ENCODE data around the gene ZFHX3.

ZFHX3 gene

GRCh38 chr16:73068541-73069401 is 20.8 kb upstream of the ZFHX3 start:
- no peak for DNase-seq

GRCh38 chr16:73067671-73068540 is 20.0 kb upstream of the ZFHX3 start:
- no peak for DNase-seq

- no peak for DNase-seq
These were observed 19.2 kb upstream of the ZFHX3 start for GRCh38 chr16:73066927-73067670.

DNA sequence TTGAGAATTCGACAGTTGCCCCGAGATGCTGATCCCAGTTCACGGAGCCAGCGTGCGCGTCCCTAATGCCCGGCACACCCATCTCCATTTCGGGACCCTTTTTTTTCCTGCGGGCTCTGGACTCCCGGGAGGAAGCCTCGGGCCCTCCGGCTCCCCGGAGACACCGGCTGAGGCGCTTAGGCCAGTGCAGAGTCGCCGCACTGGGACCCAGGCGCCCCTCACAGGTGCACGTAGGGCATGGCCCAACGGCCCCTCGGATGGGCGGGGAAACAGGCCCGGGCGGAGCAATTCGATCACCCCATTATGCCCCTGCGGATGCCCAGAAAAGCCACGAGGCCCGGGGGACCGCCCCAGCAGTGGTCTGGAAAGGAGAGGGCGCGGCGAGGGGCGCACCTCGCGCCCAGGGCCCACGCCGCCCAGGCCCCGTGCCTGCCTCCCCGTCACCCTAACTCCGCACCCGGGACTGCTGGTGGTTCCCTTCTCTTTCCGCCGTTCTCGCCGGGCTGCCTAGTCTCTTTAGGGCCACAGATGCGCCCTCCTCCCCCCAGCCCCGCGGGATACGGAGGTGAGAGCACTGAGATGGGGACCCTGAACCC is 18.5 kb upstream of the ZFHX3 start:
- DNase-seq = no peak

DNA sequence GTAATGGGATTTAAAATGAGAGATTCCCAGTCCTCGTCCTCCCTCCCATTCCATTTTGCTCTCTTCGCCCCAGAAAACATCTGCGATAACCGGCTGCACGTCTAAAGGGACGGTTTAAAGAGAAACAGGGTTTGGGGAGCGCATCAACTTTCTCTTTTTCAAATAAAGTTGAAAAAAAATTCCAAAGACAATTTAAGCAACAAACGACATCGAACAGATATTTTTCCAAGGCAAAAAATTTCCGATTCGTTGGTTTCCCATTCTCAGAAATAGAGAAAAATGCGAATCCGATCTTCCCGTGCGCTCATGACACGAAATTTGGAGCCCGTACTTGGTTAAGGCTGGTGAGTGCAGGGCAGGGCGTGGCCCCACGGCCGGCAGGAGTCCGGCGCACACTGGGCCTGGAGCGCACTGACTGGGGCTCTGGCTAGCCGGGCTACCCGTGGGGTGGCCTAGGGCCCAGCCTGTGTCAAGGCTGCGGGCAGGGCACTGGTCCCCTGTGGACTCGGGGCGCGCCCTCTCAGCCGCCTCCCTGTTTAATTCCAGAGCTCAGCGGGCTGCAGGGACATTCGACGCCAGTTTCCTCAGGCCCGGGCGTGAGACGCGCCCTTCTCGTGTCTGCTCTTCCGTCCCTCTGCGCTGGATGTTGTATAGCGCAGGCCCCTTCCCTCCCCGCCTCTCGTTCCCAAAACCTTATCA is 17.9 kb upstream of the ZFHX3 start:
- DNase-seq = no peak

DNA sequence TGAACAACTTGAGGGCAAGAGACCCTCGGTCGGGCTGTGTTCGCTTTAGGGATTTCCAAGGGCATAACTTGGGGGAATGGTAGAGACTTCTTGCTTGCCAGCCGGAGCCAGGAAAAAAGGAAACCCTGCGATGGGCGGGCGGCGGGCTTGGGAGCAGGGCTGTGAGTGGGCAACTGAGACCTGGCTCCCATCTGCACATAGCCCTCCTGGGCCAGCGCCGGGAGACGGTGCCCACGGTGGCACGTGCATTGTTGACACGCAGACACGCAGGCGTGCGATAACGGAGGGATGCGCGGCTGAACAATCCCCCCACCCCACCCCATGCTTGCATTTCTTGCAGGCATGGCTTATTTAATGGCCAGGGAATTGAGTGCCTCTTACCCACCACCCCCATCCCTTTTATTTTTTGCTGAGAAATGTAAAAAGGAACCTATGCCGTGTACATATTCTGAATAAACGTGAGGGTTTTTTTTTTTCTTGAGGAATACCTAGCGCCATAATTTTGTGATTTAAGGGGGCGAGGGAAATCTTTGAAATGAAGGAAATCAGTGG is 17.1 kb upstream of the ZFHX3 start:
- no peak for DNase-seq

- no peak for DNase-seq
These were observed 16.5 kb upstream of the ZFHX3 start for GRCh38 chr16:73064212-73064993.

GRCh38 chr16:73063854-73064211 is 15.9 kb upstream of the ZFHX3 start:
- no peak for DNase-seq

GRCh38 chr16:73062743-73063733 is 15.1 kb upstream of the ZFHX3 start:
- DNase-seq = no peak

- no peak for DNase-seq
These were observed 14.2 kb upstream of the ZFHX3 start for GRCh38 chr16:73062001-73062616.

DNA sequence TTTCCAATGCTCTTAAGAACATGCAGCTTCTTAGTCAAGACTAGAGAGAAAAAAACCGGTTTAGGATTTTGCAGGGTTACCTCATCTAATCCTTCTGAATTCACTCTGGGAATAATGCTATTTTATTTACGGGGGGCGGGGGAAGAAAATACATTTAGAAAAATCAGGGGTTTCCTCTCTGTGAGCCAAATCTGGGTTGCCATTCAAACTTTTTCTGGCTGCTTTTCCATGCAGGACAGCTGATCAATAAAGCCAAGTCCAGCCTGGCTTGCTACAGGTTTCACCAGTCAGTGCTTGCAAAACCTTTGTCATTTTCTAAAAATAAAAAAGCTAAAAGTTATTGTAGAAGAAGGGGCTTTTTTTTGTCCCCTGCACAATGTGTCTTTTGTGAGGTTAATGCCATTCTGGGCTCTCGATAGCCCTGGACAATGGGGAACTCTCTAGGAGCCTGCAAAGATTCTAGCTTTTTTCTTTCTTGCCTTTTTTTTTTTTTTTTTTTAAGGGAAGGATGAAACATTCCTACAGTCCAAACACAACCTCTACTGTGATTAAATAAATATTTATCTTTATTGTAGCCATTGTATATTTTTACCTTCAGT is 13.1 kb upstream of the ZFHX3 start:
- no peak for DNase-seq

DNA sequence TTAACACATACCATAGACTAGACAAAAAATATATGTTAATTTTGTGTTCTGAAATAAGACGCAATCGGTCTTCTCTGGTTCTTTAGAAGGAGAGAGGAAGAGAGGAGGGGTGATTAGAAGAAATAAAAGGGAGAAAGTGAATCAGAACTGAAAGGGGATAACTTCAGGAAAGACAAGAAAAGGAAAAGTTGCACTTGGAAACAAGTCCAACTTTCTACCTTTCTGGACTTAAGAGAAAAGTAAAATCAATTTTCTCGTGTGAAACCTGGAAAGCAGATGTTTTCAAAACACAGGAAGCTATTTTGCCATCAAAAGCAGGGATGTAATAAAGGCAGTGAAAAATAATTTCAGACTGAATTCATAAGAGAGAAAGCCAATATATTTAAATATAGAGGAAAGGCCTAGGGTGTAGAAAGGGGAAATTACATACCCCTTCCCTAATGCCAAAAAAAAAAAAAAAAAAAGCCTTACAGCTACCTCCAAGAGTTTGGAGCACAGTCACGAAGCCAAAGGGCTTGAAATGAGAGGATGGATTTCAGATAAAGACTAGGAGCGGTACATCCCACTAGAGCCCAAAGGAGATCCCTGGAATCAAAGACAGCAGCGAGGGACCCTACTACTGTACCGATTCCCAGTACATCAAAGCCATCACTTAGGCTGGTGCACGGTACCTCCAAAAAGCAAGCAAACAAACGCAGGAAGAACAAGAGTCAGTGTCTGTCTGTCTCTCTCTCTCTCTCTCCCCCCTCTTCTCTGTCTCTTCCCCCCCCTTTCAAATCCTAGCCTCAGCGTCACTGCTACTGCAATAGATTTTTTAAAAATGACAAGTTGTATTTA is 12.1 kb upstream of the ZFHX3 start:
- DNase-seq = no peak

GRCh38 chr16:73058616-73059409 is 10.9 kb upstream of the ZFHX3 start:
- DNase-seq = peak; percentile 2

DNA sequence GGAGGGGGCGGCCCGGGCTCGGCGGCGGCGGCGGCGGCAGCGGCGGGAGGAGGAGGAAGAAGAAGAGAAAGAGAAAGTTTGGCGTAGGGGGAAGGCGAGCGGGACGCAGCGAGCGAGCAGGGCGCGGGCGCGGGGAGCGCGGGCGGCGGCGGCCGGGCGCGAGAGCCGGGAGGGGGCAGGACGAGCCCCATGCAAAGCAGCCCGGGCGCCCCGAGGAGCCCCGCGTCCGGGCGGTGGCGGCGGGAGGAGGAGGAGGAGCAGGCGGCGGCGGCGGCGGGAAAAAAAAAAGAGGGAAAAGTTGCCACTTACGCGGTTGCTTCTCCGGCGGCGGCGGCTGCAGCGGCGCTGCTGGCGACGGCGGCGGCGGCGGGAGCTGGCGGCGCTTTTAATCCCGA is 10.3 kb upstream of the ZFHX3 start:
- DNase-seq = peak; percentile 16

GRCh38 chr16:73057291-73058210 is 9.6 kb upstream of the ZFHX3 start:
- DNase-seq = no peak

DNA sequence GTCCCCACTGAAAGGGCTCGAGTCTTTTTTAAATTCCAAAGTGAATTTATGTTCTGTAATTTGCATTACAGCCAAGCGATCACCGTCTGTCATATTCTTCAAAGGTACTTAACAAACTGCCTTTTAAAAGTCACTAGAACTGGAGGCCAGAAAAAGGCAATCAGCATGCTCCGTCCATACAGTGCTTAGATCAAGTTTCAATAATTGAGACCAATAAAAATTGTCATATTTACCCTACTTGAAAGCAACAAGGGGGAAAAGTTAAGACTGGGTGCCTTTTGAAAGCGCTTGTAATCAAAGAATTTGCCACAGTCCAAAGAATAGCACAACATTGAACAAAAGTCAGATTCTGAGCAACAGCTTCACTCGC is 9.0 kb upstream of the ZFHX3 start:
- DNase-seq = no peak
